Sigmoid colon (tissue), 7 donors: ENCODE data around the gene RASSF8. TPM values are rescaled to one million over a fixed set of nuclear protein-coding genes. Genes with fewer than 3 reads are reported as not detected.

Source experiments
- DNase-seq: peaks from one replicate; pipeline ENCODE4 v3.0.0-alpha.2; 2019
- H3K27ac ChIP-seq, 4 donors: fragments of 200-600 bp; sonication (generic); one replicate each; pipeline ENCODE4 v1.5.1; 2016 to 2019; ENCODE audit warnings: mild to moderate bottlenecking in 1 of 4
- H3K27me3 ChIP-seq, 3 donors: fragments of 200-600 bp; sonication (generic); one replicate each; pipeline ENCODE4 v1.5.1; 2019; ENCODE audit warnings: mild to moderate bottlenecking in 1 of 3
- H3K36me3 ChIP-seq, 4 donors: fragments of 200-600 bp; sonication (generic); one replicate each; pipeline ENCODE4 v1.5.1; 2016 to 2019
- H3K4me1 ChIP-seq, 4 donors: fragments of 200-600 bp; sonication (generic); one replicate each; pipeline ENCODE4 v1.5.1; 2017 to 2019
- H3K4me3 ChIP-seq, 4 donors: fragments of 200-600 bp; sonication (generic); one replicate each; pipeline ENCODE4 v1.5.1; 2017 to 2019; ENCODE audit warnings: mild to moderate bottlenecking in 2 of 4, moderate library complexity in 1 of 4
- H3K9me3 ChIP-seq, 4 donors: fragments of 200-600 bp in 3 of 4; sonication (generic) in 3 of 4; one replicate each; pipeline versions ENCODE4 v1.5.1 to v1.6.1; 2013 to 2019
- CTCF ChIP-seq, 4 experiments: fragments of 450-650 bp in 3 of 4; fragments of 200-600 bp in 1 of 4; IDR thresholded peaks; one replicate each; pipeline ENCODE4 v1.5.1; 2016 to 2019; ENCODE audit warnings: antibody characterized with exemption in 4 of 4, mild to moderate bottlenecking in 3 of 4, moderate library complexity in 2 of 4
- EP300 ChIP-seq, 4 donors: sonication (generic); formaldehyde crosslinking; IDR thresholded peaks; one replicate each; pipeline ENCODE4 v1.6.1; 2017; ENCODE audit warnings: antibody characterized with exemption in 4 of 4
- POLR2A ChIP-seq, 2 donors: fragments of 450-650 bp; IDR thresholded peaks; one replicate each; pipeline ENCODE4 v1.6.1; 2016; ENCODE audit warnings: antibody characterized with exemption in 2 of 2, mild to moderate bottlenecking in 2 of 2, moderate library complexity in 2 of 2
- POLR2AphosphoS5 ChIP-seq, 4 donors: sonication (generic); formaldehyde crosslinking; IDR thresholded peaks; one replicate each; pipeline ENCODE4 v1.6.1; 2017; ENCODE audit warnings: antibody characterized with exemption in 4 of 4
- WGBS, 2 donors: extraction: QIAGEN DNeasy Blood & Tissue Kit; methylation state at CpG; one replicate each; pipeline ENCODE4 v1.1.7; 2013; 5-methylcytosine and 5-hydroxymethylcytosine counted together
- intact Hi-C: fragments of 100-400 bp; cut with DNase I; formaldehyde crosslinking; loops from one replicate; pipeline ENCODE4 v1.15.1; 2023
- polyA plus RNA-seq, 3 donors: library from polyadenylated mRNA; stranded (reverse); fragments of 200-250 nt; gene quantifications; one replicate each; pipeline ENCODE4 v1.2.3, GENCODE V29; 2013
- total RNA-seq, 4 donors: library from RNA; depleted of rRNA; stranded (reverse); fragments of >200 nt; gene quantifications; one replicate each; pipeline ENCODE4 v1.1.0, GENCODE V29; 2016
- donor health status: healthy with polysubstance abuse.
- donor health status: Bipolar disorder and iron deficiency.
- donor health status: healthy.

RASSF8 gene
- total and polyA plus RNA-seq, 7 donors, result 0.92 to 109 (median 74.0) TPM

- intact Hi-C loops, result no loop called here
- no peak overlapping the region for H3K4me3 ChIP-seq
- no peak for DNase-seq
- no peaks in the 10 kb centered on the region for H3K27me3 ChIP-seq
- 94 to 95% methylated on average over 1 of the region's 1 CpG for WGBS, 2 donors
- TF ChIP-seq EP300 (IDR thresholded peaks at IDR 0.05) (no peak), POLR2AphosphoS5 (IDR thresholded peaks at IDR 0.05) (no peak), POLR2A (IDR thresholded peaks at IDR 0.05) (no peak), CTCF (IDR thresholded peaks at IDR 0.05) (no peak)
- peaks cover 0 to 71% (median 41%) of the 10 kb centered on the region in 4 donors for H3K4me1 ChIP-seq
- H3K36me3 ChIP-seq, result no peaks in the 10 kb centered on the region
- no peaks in the 10 kb centered on the region for H3K9me3 ChIP-seq
- peak overlapping the region; percentile 63 to 88 (median 80) for H3K27ac ChIP-seq
Observed at GRCh38 chr12:26009593-26009992, 51.1 kb downstream of the RASSF8 start.

GRCh38 chr12:26010293-26010821 is 51.9 kb downstream of the RASSF8 start:
- Histone ChIP-seq H3K36me3 (no peaks in the 10 kb centered on the region), H3K9me3 (no peaks in the 10 kb centered on the region), H3K4me1 (peaks cover 0 to 74% (median 41%) of the 10 kb centered on the region in 4 donors), H3K4me3 (no peak overlapping the region), H3K27me3 (no peaks in the 10 kb centered on the region), H3K27ac (peak overlapping the region; percentile 63 to 88 (median 80))
- TF ChIP-seq CTCF (IDR thresholded peaks at IDR 0.05), result no peak
- no peak for TF ChIP-seq POLR2AphosphoS5 (IDR thresholded peaks at IDR 0.05)
- TF ChIP-seq EP300 (IDR thresholded peaks at IDR 0.05), result no peak
- TF ChIP-seq POLR2A (IDR thresholded peaks at IDR 0.05), result no peak
- no peak for DNase-seq
- 77 to 80% methylated on average over 6 of the region's 6 CpGs for WGBS, 2 donors
- intact Hi-C loops, result loop anchor here (2.0 kb wide), 1 partner anchor 14 kb away; no protein-coding TSS in a partner anchor

GRCh38 chr12:26011099-26011498 is 52.6 kb downstream of the RASSF8 start:
- peak overlapping the region; percentile 63 to 88 (median 80) for H3K27ac ChIP-seq
- H3K27me3 ChIP-seq, result no peaks in the 10 kb centered on the region
- H3K9me3 ChIP-seq, result no peaks in the 10 kb centered on the region
- 64 to 72% methylated on average over 2 of the region's 2 CpGs for whole genome bisulfite sequencing, 2 donors
- intact Hi-C loops, result loop anchor here (2.0 kb wide), 1 partner anchor 14 kb away; no protein-coding TSS in a partner anchor
- peak; percentile 71 for DNase-seq
- H3K4me3 ChIP-seq, result no peak overlapping the region
- TF ChIP-seq CTCF (IDR thresholded peaks at IDR 0.05) (no peak), EP300 (IDR thresholded peaks at IDR 0.05) (peak in 2 of 4 donors; percentile 34 to 61), POLR2AphosphoS5 (IDR thresholded peaks at IDR 0.05) (peak; percentile 49 to 84 (median 60)), POLR2A (IDR thresholded peaks at IDR 0.05) (no peak)
- no peaks in the 10 kb centered on the region for H3K36me3 ChIP-seq
- H3K4me1 ChIP-seq, result peaks cover 0 to 74% (median 42%) of the 10 kb centered on the region in 4 donors

- no peak for TF ChIP-seq CTCF (IDR thresholded peaks at IDR 0.05)
- no peak for TF ChIP-seq POLR2AphosphoS5 (IDR thresholded peaks at IDR 0.05)
- TF ChIP-seq EP300 (IDR thresholded peaks at IDR 0.05), result no peak
- no peak for TF ChIP-seq POLR2A (IDR thresholded peaks at IDR 0.05)
- Histone ChIP-seq H3K4me1 (peaks cover 0 to 78% (median 49%) of the 10 kb centered on the region in 4 donors), H3K4me3 (no peak overlapping the region), H3K36me3 (no peaks in the 10 kb centered on the region), H3K9me3 (no peaks in the 10 kb centered on the region), H3K27me3 (no peaks in the 10 kb centered on the region), H3K27ac (peak overlapping the region in 2 of 4 donors; percentile 80 to 88)
- intact Hi-C loops, result no loop called here
- no peak for DNase-seq
- WGBS, 2 donors, result 89 to 93% methylated on average over 6 of the region's 6 CpGs
Observed at GRCh38 chr12:26014085-26014484, 55.6 kb downstream of the RASSF8 start.
